MM.1S (cell line): Measurements from ENCODE around the gene GRN.

ENCODE experiments used
- DNase-seq: peaks from one replicate; pipeline ENCODE4 v3.0.0-alpha.2; 2015
- H2AFZ ChIP-seq: fragments of 300-600 bp; sonication (generic); 2 replicates; pipeline ENCODE4 v1.6.0; 2016; ENCODE audit warnings: antibody characterized with exemption, low read length
- H3F3A ChIP-seq: fragments of 300-600 bp; sonication (generic); 2 replicates; pipeline ENCODE4 v1.6.1; 2016; ENCODE audit warnings: mild to moderate bottlenecking, antibody characterized with exemption, low read length, moderate library complexity, mixed read lengths; ENCODE audit not compliant: insufficient read depth
- H3K27ac ChIP-seq: fragments of 300-600 bp; sonication (generic); 2 replicates; pipeline ENCODE4 v1.5.1; 2016; ENCODE audit warnings: mild to moderate bottlenecking, low read length
- H3K27me3 ChIP-seq: fragments of 300-600 bp; sonication (generic); replicated peaks from 2 replicates; pipeline ENCODE4 v1.6.0; 2016; ENCODE audit warnings: low read length; ENCODE audit not compliant: insufficient read depth
- H3K36me3 ChIP-seq: fragments of 300-600 bp; sonication (generic); replicated peaks from 2 replicates; pipeline ENCODE4 v1.6.1; 2016; ENCODE audit warnings: mild to moderate bottlenecking, low read length, mixed read lengths; ENCODE audit not compliant: insufficient read depth
- H3K4me1 ChIP-seq: fragments of 300-600 bp; sonication (generic); 2 replicates; pipeline ENCODE4 v1.6.1; 2016; ENCODE audit warnings: low read length, mixed read lengths
- H3K4me2 ChIP-seq: fragments of 300-600 bp; sonication (generic); 2 replicates; pipeline ENCODE4 v1.6.0; 2016; ENCODE audit warnings: low read depth, low read length
- H3K4me3 ChIP-seq: fragments of 300-600 bp; sonication (generic); 2 replicates; pipeline ENCODE4 v1.5.1; 2016; ENCODE audit warnings: low read length, mixed read lengths
- H3K79me2 ChIP-seq: fragments of 300-600 bp; sonication (generic); 2 replicates; pipeline ENCODE4 v1.6.1; 2016; ENCODE audit warnings: mixed run types, low read length, mixed read lengths
- H3K9ac ChIP-seq: fragments of 300-600 bp; sonication (generic); 2 replicates; pipeline ENCODE4 v1.6.1; 2016; ENCODE audit warnings: low read length, mixed read lengths
- H3K9me2 ChIP-seq: fragments of 300-600 bp; sonication (generic); replicated peaks from 2 replicates; pipeline ENCODE4 v1.6.1; 2016; ENCODE audit warnings: mild to moderate bottlenecking, low read length, mixed read lengths; ENCODE audit not compliant: insufficient read depth
- H3K9me3 ChIP-seq: fragments of 300-600 bp; sonication (generic); replicated peaks from 2 replicates; pipeline ENCODE4 v1.6.1; 2016; ENCODE audit warnings: mild to moderate bottlenecking, low read length, mixed read lengths; ENCODE audit not compliant: insufficient read depth
- H4K20me1 ChIP-seq: fragments of 300-600 bp; sonication (generic); 2 replicates; pipeline ENCODE4 v1.6.1; 2016; ENCODE audit warnings: mild to moderate bottlenecking, low read length, moderate library complexity, mixed read lengths; ENCODE audit not compliant: insufficient read depth
- CTCF ChIP-seq: fragments of 300-600 bp; sonication (generic); IDR thresholded peaks from 2 replicates; pipeline ENCODE4 v1.5.1; 2016; ENCODE audit warnings: antibody characterized with exemption, low read length, mixed read lengths
- EZH2 ChIP-seq: fragments of 300-600 bp; sonication (generic); optimal IDR thresholded peaks from 2 replicates; pipeline ENCODE3; 2017; ENCODE audit warnings: low read depth, mild to moderate bottlenecking, antibody characterized with exemption, low read length, mixed read lengths
- EZH2phosphoT487 ChIP-seq: fragments of 300-600 bp; sonication (generic); IDR thresholded peaks from 2 replicates; pipeline ENCODE4 v1.6.1; 2018; ENCODE audit warnings: antibody characterized with exemption, low read length

GRN gene

GRCh38 chr17:44307387-44308186, 37.5 kb upstream of the GRN start:
- Histone ChIP-seq H4K20me1 (no peaks in the 10 kb centered on the region), H3K27me3 (peaks cover 45% of the 10 kb centered on the region), H3K9me2 (no peaks in the 10 kb centered on the region), H3K4me1 (no peaks in the 10 kb centered on the region), H3K36me3 (no peaks in the 10 kb centered on the region), H3K4me3 (no peak overlapping the region; the same call in 1 of the 2 replicates), H3K27ac (no peak overlapping the region), H3F3A (no peaks in the 10 kb centered on the region), H3K9ac (no peak overlapping the region), H2AFZ (no peak overlapping the region), H3K9me3 (no peaks in the 10 kb centered on the region), H3K79me2 (no peaks in the 10 kb centered on the region), H3K4me2 (peak overlapping the region; percentile 66; the same call in 1 of the 2 replicates)
- TF ChIP-seq EZH2 (no peak), CTCF (no peak), EZH2phosphoT487 (no peak)
- DNase-seq, result no peak

- H3F3A ChIP-seq, result no peaks in the 10 kb centered on the region
- TF ChIP-seq EZH2 (no peak), CTCF (no peak), EZH2phosphoT487 (no peak)
- H3K79me2 ChIP-seq, result no peaks in the 10 kb centered on the region
- H2AFZ ChIP-seq, result no peak within 1 kb of the TSS
- H3K4me1 ChIP-seq, result no peaks in the 10 kb centered on the region
- no peak within 1 kb of the TSS for H3K27ac ChIP-seq
- peaks cover 45% of the 10 kb centered on the region for H3K27me3 ChIP-seq
- no peaks in the 10 kb centered on the region for H4K20me1 ChIP-seq
- H3K9ac ChIP-seq, result no peak within 1 kb of the TSS
- H3K9me3 ChIP-seq, result no peaks in the 10 kb centered on the region
- peak within 1 kb of the TSS; percentile 82 for H3K4me2 ChIP-seq
- H3K4me3 ChIP-seq, result peak within 1 kb of the TSS; percentile 60
- H3K36me3 ChIP-seq, result no peaks in the 10 kb centered on the region
- no peaks in the 10 kb centered on the region for H3K9me2 ChIP-seq
- DNase-seq, result peak; percentile 83
Measured at GRCh38 chr17:44308320-44308818, 36.7 kb upstream of the GRN start, which contains the start of gene RUNDC3A. TSS of gene RUNDC3A (plus strand) at chr17:44308601. CDS start at chr17:44308833, 232 bp downstream.

GRCh38 chr17:44308865-44309264, 36.2 kb upstream of the GRN start:
- H3K27ac ChIP-seq, result no peak overlapping the region
- H2AFZ ChIP-seq, result no peak overlapping the region

More at GRCh38 chr17:44308865-44309264, 36.2 kb upstream of the GRN start:
- H3K9ac ChIP-seq, result no peak overlapping the region
- TF ChIP-seq EZH2 (no peak), EZH2phosphoT487 (no peak), CTCF (no peak)
- peak overlapping the region; percentile 60; the same call in 1 of the 2 replicates for H3K4me3 ChIP-seq
- H3K9me2 ChIP-seq, result no peaks in the 10 kb centered on the region
- no peaks in the 10 kb centered on the region for H4K20me1 ChIP-seq
- H3K9me3 ChIP-seq, result no peaks in the 10 kb centered on the region
- DNase-seq, result no peak
- no peaks in the 10 kb centered on the region for H3K4me1 ChIP-seq
- H3K36me3 ChIP-seq, result no peaks in the 10 kb centered on the region
- H3F3A ChIP-seq, result no peaks in the 10 kb centered on the region
- peak overlapping the region; percentile 82 for H3K4me2 ChIP-seq
- H3K27me3 ChIP-seq, result peaks cover 44% of the 10 kb centered on the region
- no peaks in the 10 kb centered on the region for H3K79me2 ChIP-seq
